RWPE1 (cell line): Measurements from ENCODE around the gene CSNK1G2.
A peak's percentile ranks its signal among the peaks of the same experiment; 100 is the strongest.

Experiments
- CTCF ChIA-PET: fragments of 350-600 bp; sonication (Branson Sonifier 250); formaldehyde crosslinking; extraction: SDS; loops from one replicate; lab custom pipeline; 2021; lab: Yijun Ruan, JAX
- POLR2A ChIA-PET: fragments of 400-600 bp; formaldehyde crosslinking; extraction: SDS; loops from one replicate; lab custom pipeline; 2020; ENCODE audit warnings: antibody characterized with exemption; ENCODE audit not compliant: low non-redundant PET; lab: Yijun Ruan, JAX
- DNase-seq: peaks from one replicate; pipeline ENCODE4 v3.0.0; 2012; ENCODE audit warnings: low spot score
- H3K27ac ChIP-seq: fragments of 450-650 bp; 2 replicates; pipeline ENCODE4 v1.5.1; 2017
- TF ChIP-seq, protein P1 (sequence below): fragments of 450-650 bp; conservative IDR thresholded peaks from 2 replicates; pipeline ENCODE4 v1.5.1; 2017; ENCODE audit warnings: low read depth, mild to moderate bottlenecking

The CSNK1G2 gene

DNA sequence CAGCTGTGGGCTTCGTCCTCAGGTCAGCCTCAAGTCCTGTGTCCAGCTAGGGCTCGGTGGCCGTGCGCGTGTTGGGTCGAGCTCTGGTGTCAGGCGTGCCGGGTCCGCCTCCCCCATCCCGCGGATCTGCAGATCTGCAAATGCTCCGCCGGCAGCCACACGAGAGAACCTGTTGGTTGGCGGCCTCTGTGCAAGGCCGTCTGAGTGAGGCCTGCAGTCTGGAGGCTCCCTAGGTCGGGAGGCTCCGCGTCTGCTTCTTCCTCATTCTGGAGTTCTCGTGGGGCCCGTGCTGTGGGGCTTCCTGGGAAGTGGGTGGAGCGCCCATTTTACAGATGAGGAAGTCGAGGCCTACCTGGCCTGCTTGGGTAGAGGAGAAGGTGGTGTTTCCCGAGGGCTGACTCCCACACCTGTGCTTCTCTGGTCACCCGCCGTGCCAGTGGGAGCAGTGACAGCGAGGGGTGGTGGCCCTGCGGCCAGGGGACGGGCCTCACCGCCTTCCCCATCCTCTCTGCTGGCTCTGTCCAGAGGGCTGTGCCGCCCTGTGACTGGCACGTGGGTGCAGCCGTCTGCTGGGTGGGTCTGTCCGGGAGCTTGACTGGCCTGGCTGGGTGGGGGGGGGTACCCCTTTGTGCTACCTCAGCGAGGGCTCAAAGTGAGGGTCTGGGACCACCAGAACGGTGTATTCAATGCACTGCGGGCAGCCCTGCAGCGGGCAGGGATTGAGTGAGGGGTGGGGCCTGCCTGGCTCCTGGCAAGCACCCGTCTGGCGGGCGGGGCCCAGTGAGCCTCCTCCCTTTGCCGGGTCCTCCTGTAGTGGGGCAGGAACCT lies 3.3 kb downstream of the CSNK1G2 start:
- ChIA-PET POLR2A (no interaction called here), CTCF (interaction anchor here (1.0 kb wide), 1 partner anchor 38 kb away, joined by 4 read pairs; no protein-coding TSS in a partner anchor)
- no peak for DNase-seq
- peak overlapping the region; percentile 99 for H3K27ac ChIP-seq
- TF ChIP-seq, protein P1, sequence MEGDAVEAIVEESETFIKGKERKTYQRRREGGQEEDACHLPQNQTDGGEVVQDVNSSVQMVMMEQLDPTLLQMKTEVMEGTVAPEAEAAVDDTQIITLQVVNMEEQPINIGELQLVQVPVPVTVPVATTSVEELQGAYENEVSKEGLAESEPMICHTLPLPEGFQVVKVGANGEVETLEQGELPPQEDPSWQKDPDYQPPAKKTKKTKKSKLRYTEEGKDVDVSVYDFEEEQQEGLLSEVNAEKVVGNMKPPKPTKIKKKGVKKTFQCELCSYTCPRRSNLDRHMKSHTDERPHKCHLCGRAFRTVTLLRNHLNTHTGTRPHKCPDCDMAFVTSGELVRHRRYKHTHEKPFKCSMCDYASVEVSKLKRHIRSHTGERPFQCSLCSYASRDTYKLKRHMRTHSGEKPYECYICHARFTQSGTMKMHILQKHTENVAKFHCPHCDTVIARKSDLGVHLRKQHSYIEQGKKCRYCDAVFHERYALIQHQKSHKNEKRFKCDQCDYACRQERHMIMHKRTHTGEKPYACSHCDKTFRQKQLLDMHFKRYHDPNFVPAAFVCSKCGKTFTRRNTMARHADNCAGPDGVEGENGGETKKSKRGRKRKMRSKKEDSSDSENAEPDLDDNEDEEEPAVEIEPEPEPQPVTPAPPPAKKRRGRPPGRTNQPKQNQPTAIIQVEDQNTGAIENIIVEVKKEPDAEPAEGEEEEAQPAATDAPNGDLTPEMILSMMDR = no peak

DNA sequence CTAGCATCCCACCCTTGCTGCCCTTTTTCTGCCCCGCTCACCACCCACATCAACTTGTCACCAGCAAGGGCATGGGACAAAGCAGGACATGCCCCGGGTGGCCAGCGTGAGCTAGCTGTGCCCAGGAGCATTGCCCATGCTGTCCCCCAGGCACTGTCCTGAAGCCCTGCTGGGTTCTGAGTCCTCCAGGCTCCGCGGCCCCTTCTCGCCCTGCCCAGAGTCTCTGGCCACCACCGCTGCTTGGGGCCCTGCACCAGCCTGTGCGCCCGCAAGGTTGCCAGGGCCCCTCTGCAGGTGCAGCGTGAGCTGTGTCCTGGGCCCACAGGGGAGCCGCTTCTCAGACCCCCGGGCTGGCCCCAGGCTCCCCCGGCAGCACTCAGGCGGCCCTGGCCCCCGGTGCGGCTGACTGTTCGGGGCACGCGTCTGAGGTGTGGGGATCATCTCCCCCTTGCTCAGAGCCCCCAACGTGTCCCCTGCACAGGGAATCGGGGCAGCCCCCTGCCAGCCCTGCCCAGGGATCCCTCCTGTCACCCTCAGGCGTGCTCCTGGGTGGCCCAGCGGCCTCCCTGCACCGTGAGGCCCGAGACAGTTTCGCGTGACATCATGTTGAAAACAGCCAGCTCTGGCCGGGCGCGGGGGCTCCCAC lies 4.1 kb downstream of the CSNK1G2 start:
- TF ChIP-seq, protein P1 = no peak

GRCh38 chr19:1945899-1946298 lies 4.9 kb downstream of the CSNK1G2 start:
- ChIA-PET POLR2A (no interaction called here), CTCF (interaction anchor here (0.7 to 1.1 kb wide), 3 partner anchors 12 to 82 kb away, joined by 3 to 5 read pairs (median 3); no protein-coding TSS in a partner anchor)
- TF ChIP-seq, protein P1 = peak; percentile 38; the same call in 1 of the 2 replicates
- peak; percentile 34 for DNase-seq
- H3K27ac ChIP-seq = peak overlapping the region; percentile 99; the same call in 1 of the 2 replicates

More for the DNA sequence above, 4.1 kb downstream of the CSNK1G2 start:
- CTCF ChIA-PET = interaction anchor here (0.7 to 1.0 kb wide), 3 partner anchors 12 to 81 kb away, joined by 3 to 5 read pairs (median 4); no protein-coding TSS in a partner anchor
- H3K27ac ChIP-seq = peak overlapping the region; percentile 99
- DNase-seq = no peak
- POLR2A ChIA-PET = no interaction called here

DNA sequence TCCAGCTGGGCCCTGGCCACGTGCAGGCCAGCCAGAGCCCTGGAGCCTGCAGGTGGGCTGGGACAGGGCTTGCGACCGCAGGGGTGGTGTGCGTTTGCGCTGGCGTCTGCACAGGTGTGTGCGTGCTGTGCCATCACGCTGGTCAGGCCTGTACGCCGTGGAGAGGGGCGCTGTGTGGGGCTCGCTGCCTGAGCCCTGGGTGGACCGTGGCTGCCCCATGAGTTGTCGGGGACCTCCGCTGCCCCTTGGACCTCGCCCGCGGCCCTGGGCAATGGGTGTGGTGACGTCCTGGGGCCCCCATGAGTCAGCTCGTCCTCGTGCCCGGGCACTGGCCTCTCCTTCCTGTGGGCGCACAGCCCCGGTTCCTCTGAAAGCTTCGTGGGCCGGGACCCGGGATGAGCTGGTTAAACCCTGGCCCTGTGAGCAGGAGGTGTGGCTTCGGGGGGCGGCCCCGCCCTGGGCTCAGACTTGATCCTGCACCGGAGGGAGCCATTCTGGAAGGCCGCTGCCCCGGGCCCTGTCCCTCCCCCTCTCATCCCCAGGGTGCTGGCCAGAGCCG lies 6.8 kb downstream of the CSNK1G2 start:
- H3K27ac ChIP-seq = peak overlapping the region; percentile 66
- CTCF ChIA-PET = interaction anchor here (0.5 to 0.6 kb wide), 3 partner anchors 9 to 674 kb away, joined by 3 to 5 read pairs (median 3); no protein-coding TSS in a partner anchor
- TF ChIP-seq, protein P1 = no peak
- POLR2A ChIA-PET = no interaction called here
- peak; percentile 27 for DNase-seq

DNA sequence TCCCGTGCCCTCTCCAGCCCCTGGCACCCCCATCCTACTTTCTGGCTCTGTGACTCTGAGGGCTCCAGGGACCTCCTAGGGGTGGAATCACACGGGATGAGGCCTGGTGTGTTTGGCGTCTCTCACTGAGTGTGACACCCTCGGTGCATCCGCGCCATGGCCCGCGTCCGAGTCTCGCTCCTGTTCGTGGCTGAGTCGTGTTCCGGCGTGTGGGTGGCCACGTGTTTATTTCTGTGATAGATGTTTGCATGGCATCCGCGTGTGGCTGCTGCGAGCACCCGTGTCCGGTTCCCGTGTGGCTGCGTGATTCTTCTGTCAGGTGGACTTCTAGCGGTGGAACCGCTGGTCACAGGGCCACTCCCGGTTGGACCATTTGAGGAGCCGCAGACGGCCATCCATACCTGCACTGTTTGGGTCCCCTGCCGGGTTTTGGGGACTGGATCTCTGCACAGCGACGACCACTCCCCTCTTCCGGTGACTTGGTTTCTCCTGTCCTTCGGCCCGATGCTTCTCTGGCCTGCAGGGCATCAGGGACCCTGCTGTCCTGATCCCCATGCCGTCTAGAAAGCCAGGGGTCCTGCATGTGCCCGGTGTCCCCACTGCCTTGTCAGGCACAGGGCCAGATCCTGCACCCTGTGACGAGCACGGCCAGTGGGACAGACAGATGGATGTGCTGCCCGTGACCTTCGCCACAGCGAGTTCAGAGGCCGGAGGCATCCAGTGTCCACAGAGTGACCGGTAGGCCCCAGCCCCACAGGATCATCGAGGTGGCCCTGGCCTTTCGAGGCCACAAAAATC lies 8.5 kb downstream of the CSNK1G2 start:
- TF ChIP-seq, protein P1 = no peak
- no peak for DNase-seq
- CTCF ChIA-PET = no interaction called here
- H3K27ac ChIP-seq = peak overlapping the region; percentile 66
- POLR2A ChIA-PET = no interaction called here
